Liver (tissue), 9 donors: Measurements from ENCODE around the gene TRAPPC6A. TPM values are rescaled to one million over a fixed set of nuclear protein-coding genes. Genes with fewer than 3 reads are reported as not detected.
"Not testable (repeated sequence)": the region's sequence is repeated elsewhere in the genome, so short reads cannot be mapped to it uniquely, and the experiment has no call there.

Experiments
- DNase-seq: peaks from one replicate; pipeline ENCODE4 v3.0.0-alpha.2; 2017; ENCODE audit warnings: low spot score
- H3K27ac ChIP-seq, 2 donors: one replicate each; pipeline ENCODE4 v1.7.0; 2013; ENCODE audit warnings: inconsistent platforms in 2 of 2, low read length in 2 of 2, control low read depth in 1 of 2, low read depth in 1 of 2, mild to moderate bottlenecking in 1 of 2
- H3K27me3 ChIP-seq, 4 donors: one replicate each; pipeline versions ENCODE4 v1.6.1 to v1.7.0; 2013; ENCODE audit warnings: low read length in 3 of 4, inconsistent platforms in 1 of 4, mild to moderate bottlenecking in 1 of 4, moderate library complexity in 1 of 4; ENCODE audit not compliant: control insufficient read depth in 4 of 4, insufficient read depth in 4 of 4
- H3K36me3 ChIP-seq, 4 donors: one replicate each; pipeline versions ENCODE4 v1.6.1 to v1.7.0; 2013; ENCODE audit warnings: low read length in 3 of 4, mild to moderate bottlenecking in 3 of 4, low read depth in 1 of 4, moderate library complexity in 1 of 4; ENCODE audit not compliant: control insufficient read depth in 4 of 4, insufficient read depth in 3 of 4
- H3K4me1 ChIP-seq, 4 donors: one replicate each; pipeline versions ENCODE4 v1.6.1 to v1.7.0; 2013; ENCODE audit warnings: low read length in 3 of 4, mild to moderate bottlenecking in 3 of 4, moderate library complexity in 1 of 4; ENCODE audit not compliant: control insufficient read depth in 4 of 4, insufficient read depth in 4 of 4
- H3K4me3 ChIP-seq, 3 donors: one replicate each; pipeline versions ENCODE4 v1.6.1 to v1.7.0; 2013; ENCODE audit warnings: low read length in 3 of 3, control low read depth in 1 of 3, low read depth in 1 of 3, mild to moderate bottlenecking in 1 of 3
- H3K9ac ChIP-seq, 2 donors: one replicate each; pipeline ENCODE4 v1.7.0; 2013; ENCODE audit warnings: low read length in 2 of 2, mild to moderate bottlenecking in 2 of 2, moderate library complexity in 2 of 2, control low read depth in 1 of 2, low read depth in 1 of 2
- H3K9me3 ChIP-seq, 4 donors: one replicate each; pipeline versions ENCODE4 v1.6.1 to v1.7.0; 2013; ENCODE audit warnings: low read length in 3 of 4; ENCODE audit not compliant: control insufficient read depth in 4 of 4
- CTCF ChIP-seq: fragments of 150-350 bp; IDR thresholded peaks from 2 replicates; pipeline ENCODE4 v1.5.1; 2017; ENCODE audit warnings: improper control_type of control experiment, low read depth, low read length; ENCODE audit not compliant: missing input control
- EGR1 ChIP-seq, 2 donors: IDR thresholded peaks; 2 replicates each; pipeline ENCODE4 v1.6.1; 2016 to 2018; ENCODE audit warnings: antibody characterized with exemption in 2 of 2, low read depth in 2 of 2
- FOXA1 ChIP-seq: IDR thresholded peaks from 2 replicates; pipeline ENCODE4 v1.6.1; 2016; ENCODE audit warnings: antibody characterized with exemption
- FOXA2 ChIP-seq: IDR thresholded peaks from 2 replicates; pipeline ENCODE4 v1.6.1; 2016; ENCODE audit warnings: antibody characterized with exemption
- GABPA ChIP-seq, 2 donors: IDR thresholded peaks in 1 of 2; conservative IDR thresholded peaks in 1 of 2; 2 replicates each; pipeline ENCODE4 v1.6.1; 2016; ENCODE audit warnings: antibody characterized with exemption in 2 of 2, mild to moderate bottlenecking in 1 of 2, moderate library complexity in 1 of 2
- HNF4A ChIP-seq, 2 donors: conservative IDR thresholded peaks; 2 replicates each; pipeline ENCODE4 v1.6.1; 2016; ENCODE audit warnings: antibody characterized with exemption in 2 of 2, mild to moderate bottlenecking in 2 of 2
- HNF4G ChIP-seq: IDR thresholded peaks from 2 replicates; pipeline ENCODE4 v1.6.1; 2016; ENCODE audit warnings: antibody characterized with exemption
- JUND ChIP-seq, 2 donors: IDR thresholded peaks; 2 replicates each; pipeline ENCODE4 v1.6.1; 2016; ENCODE audit warnings: antibody characterized with exemption in 2 of 2
- NR2F2 ChIP-seq: IDR thresholded peaks from 2 replicates; pipeline ENCODE4 v1.6.1; 2016; ENCODE audit warnings: antibody characterized with exemption
- RAD21 ChIP-seq, 2 donors: IDR thresholded peaks; 2 replicates each; pipeline ENCODE4 v1.6.1; 2016; ENCODE audit warnings: antibody characterized with exemption in 2 of 2, mild to moderate bottlenecking in 2 of 2
- REST ChIP-seq: IDR thresholded peaks from 2 replicates; pipeline ENCODE4 v1.6.1; 2016; ENCODE audit warnings: antibody characterized with exemption, mild to moderate bottlenecking
- RXRA ChIP-seq, 2 donors: IDR thresholded peaks; 2 replicates each; pipeline ENCODE4 v1.6.1; 2017 to 2018; ENCODE audit warnings: antibody characterized with exemption in 2 of 2, mild to moderate bottlenecking in 1 of 2
- SP1 ChIP-seq: IDR thresholded peaks from 2 replicates; pipeline ENCODE4 v1.6.1; 2018; ENCODE audit warnings: antibody characterized with exemption, mild to moderate bottlenecking
- TAF1 ChIP-seq: conservative IDR thresholded peaks from 2 replicates; pipeline ENCODE4 v1.6.1; 2016; ENCODE audit warnings: antibody characterized with exemption, mild to moderate bottlenecking
- YY1 ChIP-seq: IDR thresholded peaks from 2 replicates; pipeline ENCODE4 v1.6.1; 2016; ENCODE audit warnings: antibody characterized with exemption, mild to moderate bottlenecking
- ZBTB33 ChIP-seq: IDR thresholded peaks from 2 replicates; pipeline ENCODE4 v1.6.1; 2016; ENCODE audit warnings: antibody characterized with exemption
- WGBS: extraction: QIAGEN DNeasy Blood & Tissue Kit; methylation state at CpG from one replicate; pipeline ENCODE4 v1.1.7; 2013; 5-methylcytosine and 5-hydroxymethylcytosine counted together
- polyA plus RNA-seq, 2 donors: library from polyadenylated mRNA; stranded (reverse) in 1 of 2; unstranded in 1 of 2; fragments of 200-250 nt in 1 of 2; fragments of >200 nt in 1 of 2; fragmentation: Nextera tagmentation in 1 of 2; extraction: Ambion mirVana in 1 of 2; gene quantifications; one replicate each; pipeline versions ENCODE4 v1.2.1 to v1.2.3, GENCODE V29; 2013 to 2015
- total RNA-seq, 2 donors: library from RNA; depleted of rRNA; stranded (reverse); fragments of >200 nt; gene quantifications; one replicate each; pipeline ENCODE4 v1.2.3, GENCODE V29; 2014
- TF ChIP-seq, protein P1 (sequence below): IDR thresholded peaks from 2 replicates; pipeline ENCODE4 v1.6.1; 2016; ENCODE audit warnings: antibody characterized with exemption
- TF ChIP-seq, protein P2 (sequence below): IDR thresholded peaks from 2 replicates; pipeline ENCODE4 v1.6.1; 2016; ENCODE audit warnings: antibody characterized with exemption
- donor health status: healthy.
- donor health status: healthy.
- donor health status: healthy.
- donor health status: healthy.
- donor health status: healthy.

The TRAPPC6A gene
- total and polyA plus RNA-seq, 4 donors = 14.8 to 52.2 (median 28.6) TPM

DNA sequence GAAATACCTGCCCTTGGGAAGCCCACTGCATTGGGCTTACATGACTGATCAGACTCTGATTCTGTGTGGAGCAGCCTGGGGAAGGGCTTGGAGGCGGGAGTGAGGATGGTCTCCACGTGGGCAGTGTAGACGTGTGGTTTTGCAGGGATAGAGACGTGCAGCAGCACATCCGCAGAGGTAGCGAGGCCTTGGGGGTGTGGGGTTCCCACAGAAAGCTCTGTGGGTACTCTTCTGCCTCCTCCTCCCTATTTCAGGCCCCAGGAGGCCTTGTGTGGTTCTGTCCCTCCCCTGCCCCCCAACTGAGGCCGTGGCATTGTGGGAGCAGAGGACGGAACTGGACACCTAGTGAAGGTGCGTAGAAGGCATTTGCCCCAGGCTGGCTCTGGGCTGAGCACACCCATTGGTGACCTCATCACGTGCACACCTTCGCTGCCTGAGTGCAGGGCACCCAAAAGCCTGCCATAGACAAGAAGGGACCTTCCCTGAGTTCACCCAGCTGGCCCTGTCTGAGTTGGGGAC, 56.2 kb downstream of the TRAPPC6A start (continued):
- no peak for TF ChIP-seq ZBTB33
- TF ChIP-seq EGR1 (IDR thresholded peaks at IDR 0.05; ENCODE audit: low read depth in 2 of 2) = no peak

GRCh38 chr19:45119582-45119981, 58.5 kb downstream of the TRAPPC6A start:
- TF ChIP-seq GABPA (IDR thresholded peaks at IDR 0.05 in 1 of 2, conservative IDR thresholded peaks at IDR 0.05 in 1 of 2) (no peak), HNF4G (no peak), CTCF (no peak), RXRA (IDR thresholded peaks at IDR 0.05) (no peak), RAD21 (IDR thresholded peaks at IDR 0.05) (no peak), EGR1 (IDR thresholded peaks at IDR 0.05; ENCODE audit: low read depth in 2 of 2) (no peak), FOXA2 (no peak), TAF1 (no peak), ZBTB33 (no peak), FOXA1 (no peak), REST (no peak), NR2F2 (no peak), YY1 (no peak), HNF4A (conservative IDR thresholded peaks at IDR 0.05) (no peak), JUND (IDR thresholded peaks at IDR 0.05) (no peak), SP1 (no peak)
- TF ChIP-seq, protein P1, sequence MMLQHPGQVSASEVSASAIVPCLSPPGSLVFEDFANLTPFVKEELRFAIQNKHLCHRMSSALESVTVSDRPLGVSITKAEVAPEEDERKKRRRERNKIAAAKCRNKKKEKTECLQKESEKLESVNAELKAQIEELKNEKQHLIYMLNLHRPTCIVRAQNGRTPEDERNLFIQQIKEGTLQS = no peak
- TF ChIP-seq, protein P2, sequence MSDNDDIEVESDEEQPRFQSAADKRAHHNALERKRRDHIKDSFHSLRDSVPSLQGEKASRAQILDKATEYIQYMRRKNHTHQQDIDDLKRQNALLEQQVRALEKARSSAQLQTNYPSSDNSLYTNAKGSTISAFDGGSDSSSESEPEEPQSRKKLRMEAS = no peak
- Histone ChIP-seq H3K4me3 (no peak overlapping the region), H3K9me3 (no peaks in the 10 kb centered on the region), H3K27ac (no peak overlapping the region), H3K36me3 (no peaks in the 10 kb centered on the region), H3K9ac (no peak overlapping the region), H3K27me3 (no peaks in the 10 kb centered on the region), H3K4me1 (no peaks in the 10 kb centered on the region)
- 86% methylated on average over 6 of the region's 6 CpGs for WGBS
- DNase-seq = no peak

GRCh38 chr19:45118591-45119355, 59.3 kb downstream of the TRAPPC6A start:
- not testable (repeated sequence) for H3K9ac ChIP-seq, H3K36me3 ChIP-seq, H3K27ac ChIP-seq, DNase-seq, H3K9me3 ChIP-seq, H3K27me3 ChIP-seq, H3K4me3 ChIP-seq, H3K4me1 ChIP-seq
- WGBS = 73% methylated on average over 18 of the region's 18 CpGs
